Activated CD8-positive, alpha-beta T cell treated with anti-CD3 and anti-CD28 coated beads, Interleukin-2, amount 10 ng/mL, durations not matched to agents 7 days and 5 days (primary cell): ENCODE data around the gene ABHD18. TPM values are rescaled to one million over a fixed set of nuclear protein-coding genes. Genes with fewer than 3 reads are reported as not detected.
"Not testable (repeated sequence)": the region's sequence is repeated elsewhere in the genome, so short reads cannot be mapped to it uniquely, and the experiment has no call there.

Experiments used
- ATAC-seq: fragments of 150-1000 bp; cut with Tn5 transposase; one replicate; pipeline ENCODE4 v1.10.0; 2021; ENCODE audit warnings: moderate library complexity
- CTCF ChIA-PET: fragments of 350-600 bp; sonication (Branson Sonifier 250); formaldehyde crosslinking; loops from one replicate; lab custom pipeline; 2021; ENCODE audit warnings: antibody characterized with exemption; lab: Charles Lee
- POLR2A ChIA-PET: fragments of 350-600 bp; sonication (Branson Sonifier 250); formaldehyde crosslinking; loops from one replicate; lab custom pipeline; 2021; ENCODE audit warnings: antibody characterized with exemption; lab: Charles Lee
- DNase-seq: peaks from one replicate; pipeline ENCODE4 v3.0.0-alpha.2; 2020
- H3K27ac Mint-ChIP-seq: one replicate; pipeline ENCODE4 v1.8.0; 2021; ENCODE audit warnings: mild to moderate bottlenecking, mixed read lengths
- H3K27me3 Mint-ChIP-seq: one replicate; pipeline ENCODE4 v1.8.0; 2021; ENCODE audit warnings: low read depth, mixed read lengths
- H3K36me3 Mint-ChIP-seq: one replicate; pipeline ENCODE4 v1.8.0; 2021; ENCODE audit warnings: low read depth, mixed read lengths
- H3K4me1 Mint-ChIP-seq: one replicate; pipeline ENCODE4 v1.8.0; 2021; ENCODE audit warnings: low read depth, mixed read lengths
- H3K4me3 Mint-ChIP-seq: one replicate; pipeline ENCODE4 v1.8.0; 2021; ENCODE audit warnings: mild to moderate bottlenecking, mixed read lengths
- H3K9me3 Mint-ChIP-seq: one replicate; pipeline ENCODE4 v1.8.0; 2022; ENCODE audit warnings: mixed read lengths; ENCODE audit not compliant: insufficient read depth
- total RNA-seq, 2 experiments: library from RNA; stranded (reverse); gene quantifications; one replicate each; pipeline ENCODE4 v1.2.3, GENCODE V29; 2021

Gene ABHD18
- 10 to 100 TPM; 26.4 to 26.5 TPM for total RNA-seq

DNA sequence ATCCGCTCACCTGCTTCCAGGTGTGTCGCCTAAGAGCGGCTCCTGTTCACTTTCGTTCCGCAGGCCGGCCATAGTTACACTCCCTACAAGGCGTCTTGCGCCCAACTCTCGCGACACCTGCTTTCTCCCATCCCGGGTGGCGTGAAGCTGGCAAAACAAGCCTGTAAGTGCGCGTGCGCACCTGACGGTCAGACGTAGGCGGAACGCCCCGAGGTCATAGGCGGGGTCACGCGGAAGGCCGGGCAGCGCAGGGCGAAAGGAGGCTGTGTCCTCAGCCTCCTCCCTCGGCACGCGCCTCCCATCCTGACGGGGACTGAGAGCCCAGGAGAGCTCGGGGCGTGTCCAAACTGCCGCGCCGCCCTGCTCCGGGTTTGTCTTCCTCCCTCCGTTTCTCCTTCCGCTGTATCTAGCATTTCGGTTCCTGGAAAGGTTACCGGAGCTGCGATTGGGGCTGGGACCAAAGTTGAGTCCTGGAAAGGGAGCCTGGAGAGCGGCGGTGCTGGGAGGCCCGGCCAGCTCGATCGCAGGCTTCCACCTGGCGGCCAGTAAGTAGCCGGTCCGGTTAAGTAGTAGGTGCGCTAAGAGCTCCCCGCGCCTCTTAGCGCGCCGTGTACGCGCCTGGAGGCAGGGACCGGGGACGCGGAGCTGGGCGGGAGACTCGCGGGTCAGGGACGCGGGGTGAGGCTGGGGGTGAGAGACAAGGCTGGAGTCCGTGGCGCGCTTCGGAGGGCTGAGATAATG, at the start of gene ABHD18, which contains the start of gene MFSD8:
TSS of gene ABHD18 (plus strand) at position 345 of the 741 bp plus-strand sequence. CDS start 17,550 bp downstream, outside the sequence.
TSS of gene MFSD8 (minus strand) at position 112 of the 741 bp plus-strand sequence. CDS start at position 72, 40 bp downstream.
- POLR2A ChIA-PET = interaction anchor here (0.8 to 1.9 kb wide), 13 partner anchors 9 to 1128 kb away, joined by 3 to 38 read pairs (median 5); partner anchors contain the start of genes LARP1B, PLK4 and SCLT1
- ATAC-seq (peak; percentile 97), DNase-seq (peak; percentile 99)
- Mint-ChIP-seq H3K27me3 (no peaks in the 10 kb centered on the region), H3K9me3 (no peaks in the 10 kb centered on the region), H3K4me1 (peaks cover 36% of the 10 kb centered on the region), H3K36me3 (peaks cover 22% of the 10 kb centered on the region), H3K4me3 (peak within 1 kb of the TSS; percentile 97), H3K27ac (peak within 1 kb of the TSS; percentile 99)
- CTCF ChIA-PET = interaction anchor here (0.8 to 1.6 kb wide), 11 partner anchors 9 to 321 kb away, joined by 3 to 14 read pairs (median 3); partner anchors contain the start of genes LARP1B and PLK4

- Mint-ChIP-seq H3K4me3 (no peak overlapping the region), H3K27me3 (no peaks in the 10 kb centered on the region), H3K9me3 (no peaks in the 10 kb centered on the region), H3K36me3 (peaks cover 9% of the 10 kb centered on the region), H3K27ac (no peak overlapping the region), H3K4me1 (no peaks in the 10 kb centered on the region)
- DNase-seq (no peak), ATAC-seq (no peak)
- ChIA-PET CTCF (interaction anchor here (0.6 kb wide), 1 partner anchor 9 kb away, joined by 3 read pairs; no protein-coding TSS in a partner anchor), POLR2A (no interaction called here)
These were observed 48.7 kb upstream of the ABHD18 start for GRCh38 chr4:127916512-127916911.

GRCh38 chr4:127917151-127917550, 48.1 kb upstream of the ABHD18 start:
- Mint-ChIP-seq H3K4me3 (no peak overlapping the region), H3K4me1 (no peaks in the 10 kb centered on the region), H3K27me3 (no peaks in the 10 kb centered on the region), H3K36me3 (peaks cover 9% of the 10 kb centered on the region), H3K9me3 (no peaks in the 10 kb centered on the region), H3K27ac (no peak overlapping the region)
- ChIA-PET CTCF (interaction anchor here (0.6 kb wide), 1 partner anchor 10 kb away, joined by 3 read pairs; no protein-coding TSS in a partner anchor), POLR2A (no interaction called here)
- ATAC-seq (no peak), DNase-seq (no peak)

DNA sequence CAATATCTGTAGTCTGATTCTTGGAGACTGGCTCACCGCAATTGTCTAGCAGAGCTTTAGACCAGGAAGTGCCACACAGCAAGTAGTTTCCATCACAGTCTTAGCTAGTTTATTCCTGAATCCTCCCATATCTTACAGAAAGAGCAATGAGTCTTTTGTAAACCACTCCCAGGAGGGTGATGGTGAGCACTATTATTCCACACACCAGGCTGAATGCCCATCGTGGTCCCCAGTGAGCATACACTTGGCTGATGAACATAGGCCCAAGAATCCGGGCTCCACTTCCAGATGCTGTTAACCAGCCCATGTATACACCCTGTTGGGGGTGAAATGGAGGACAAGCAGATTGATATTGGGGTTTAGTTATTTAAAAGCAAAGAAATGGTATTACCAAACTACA, 44.7 kb upstream of the ABHD18 start:
- H3K4me3 Mint-ChIP-seq = no peak overlapping the region
- ChIA-PET CTCF (no interaction called here), POLR2A (no interaction called here)
- H3K36me3 Mint-ChIP-seq = peaks cover 26% of the 10 kb centered on the region
- no peaks in the 10 kb centered on the region for H3K4me1 Mint-ChIP-seq
- no peak for DNase-seq
- no peaks in the 10 kb centered on the region for H3K27me3 Mint-ChIP-seq
- no peak overlapping the region for H3K27ac Mint-ChIP-seq
- ATAC-seq = no peak
- no peaks in the 10 kb centered on the region for H3K9me3 Mint-ChIP-seq

GRCh38 chr4:127922226-127922625, 43.0 kb upstream of the ABHD18 start:
- no peak for ATAC-seq
- no peaks in the 10 kb centered on the region for H3K9me3 Mint-ChIP-seq
- ChIA-PET POLR2A (no interaction called here), CTCF (no interaction called here)
- DNase-seq = no peak
- H3K27me3 Mint-ChIP-seq = no peaks in the 10 kb centered on the region
- H3K27ac Mint-ChIP-seq = no peak overlapping the region
- H3K4me1 Mint-ChIP-seq = no peaks in the 10 kb centered on the region
- H3K4me3 Mint-ChIP-seq = no peak overlapping the region
- H3K36me3 Mint-ChIP-seq = peaks cover 34% of the 10 kb centered on the region

GRCh38 chr4:127925720-127926119, 39.5 kb upstream of the ABHD18 start:
- H3K9me3 Mint-ChIP-seq, ATAC-seq, H3K4me1 Mint-ChIP-seq, H3K27ac Mint-ChIP-seq, H3K4me3 Mint-ChIP-seq, H3K27me3 Mint-ChIP-seq, DNase-seq, CTCF ChIA-PET, POLR2A ChIA-PET: not testable (repeated sequence)
- H3K36me3 Mint-ChIP-seq = peaks cover 34% of the 10 kb centered on the region

GRCh38 chr4:127930175-127930574, 35.0 kb upstream of the ABHD18 start:
- H3K27me3 Mint-ChIP-seq = no peaks in the 10 kb centered on the region
- POLR2A ChIA-PET = no interaction called here
- H3K27ac Mint-ChIP-seq = no peak overlapping the region
- H3K36me3 Mint-ChIP-seq = peaks cover 17% of the 10 kb centered on the region
- no peaks in the 10 kb centered on the region for H3K4me1 Mint-ChIP-seq
- no peaks in the 10 kb centered on the region for H3K9me3 Mint-ChIP-seq
- CTCF ChIA-PET = no interaction called here
- H3K4me3 Mint-ChIP-seq = no peak overlapping the region
- DNase-seq (no peak), ATAC-seq (no peak)

DNA sequence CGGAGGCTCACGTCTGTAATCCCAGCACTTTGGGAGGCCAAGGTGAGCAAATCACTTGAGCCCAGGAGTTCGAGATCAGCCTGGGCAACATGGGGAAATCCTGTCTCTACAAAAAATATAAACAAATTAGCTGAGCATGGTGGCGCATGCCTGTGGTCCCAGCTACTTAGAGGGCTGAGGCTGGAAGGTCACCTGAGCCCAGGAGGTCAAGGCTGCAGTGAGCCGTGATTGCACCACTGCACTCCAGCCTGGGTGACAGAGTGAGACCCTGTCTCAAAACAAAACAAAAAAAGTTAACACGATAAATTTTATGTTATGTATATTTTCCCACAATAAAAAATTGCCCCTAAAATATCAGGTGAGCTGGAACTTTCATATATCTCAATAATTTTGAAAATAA, 33.4 kb upstream of the ABHD18 start:
- DNase-seq, H3K27ac Mint-ChIP-seq, CTCF ChIA-PET, H3K4me1 Mint-ChIP-seq, H3K9me3 Mint-ChIP-seq, H3K36me3 Mint-ChIP-seq, H3K27me3 Mint-ChIP-seq, H3K4me3 Mint-ChIP-seq, ATAC-seq, POLR2A ChIA-PET: not testable (repeated sequence)

DNA sequence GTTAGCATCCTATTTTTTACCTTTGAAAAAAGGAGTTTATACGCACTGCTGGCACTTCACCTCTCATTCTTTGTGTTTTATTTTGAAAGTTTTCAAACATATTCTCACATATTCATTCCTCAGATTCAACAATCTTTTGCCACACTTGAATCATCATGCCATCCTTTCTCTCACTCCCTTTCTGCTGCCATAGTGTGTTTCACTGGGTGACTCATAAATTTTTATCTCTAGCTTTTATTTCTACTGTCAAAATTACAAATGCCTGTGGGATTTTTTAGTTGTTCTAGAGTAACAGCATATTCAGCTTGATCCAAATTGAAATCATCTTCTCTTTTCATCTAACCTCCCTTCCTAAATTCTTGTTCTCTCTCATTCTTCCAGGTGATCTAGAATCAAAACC, 28.2 kb upstream of the ABHD18 start:
- Mint-ChIP-seq H3K4me3 (no peak overlapping the region), H3K27me3 (no peaks in the 10 kb centered on the region), H3K9me3 (no peaks in the 10 kb centered on the region), H3K36me3 (peaks cover 13% of the 10 kb centered on the region), H3K4me1 (no peaks in the 10 kb centered on the region), H3K27ac (no peak overlapping the region)
- DNase-seq (no peak), ATAC-seq (no peak)
- CTCF ChIA-PET = no interaction called here
- POLR2A ChIA-PET = no interaction called here

DNA sequence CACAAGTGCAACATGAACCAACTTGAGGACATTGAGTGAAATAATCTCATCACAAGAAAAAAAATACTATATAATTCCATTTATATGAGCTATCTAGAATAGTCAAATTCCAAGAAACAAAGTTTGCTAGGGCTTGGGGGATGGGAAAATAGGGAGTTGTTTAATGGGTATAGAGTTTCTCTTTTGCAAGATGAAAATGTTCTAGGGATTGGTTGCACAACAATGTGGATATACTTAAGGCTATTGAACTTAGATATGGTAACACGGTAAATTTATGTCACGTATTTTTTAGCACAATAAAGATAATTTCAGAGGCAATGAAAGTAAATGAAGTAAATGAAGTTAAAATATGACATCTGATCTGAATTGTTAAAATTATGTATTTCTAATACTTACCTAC, 8.1 kb upstream of the ABHD18 start:
- ChIA-PET POLR2A (no interaction called here), CTCF (no interaction called here)
- DNase-seq (no peak), ATAC-seq (no peak)
- Mint-ChIP-seq H3K4me1 (no peaks in the 10 kb centered on the region), H3K4me3 (no peak overlapping the region), H3K27ac (no peak overlapping the region), H3K9me3 (no peaks in the 10 kb centered on the region), H3K36me3 (peaks cover 13% of the 10 kb centered on the region), H3K27me3 (no peaks in the 10 kb centered on the region)

DNA sequence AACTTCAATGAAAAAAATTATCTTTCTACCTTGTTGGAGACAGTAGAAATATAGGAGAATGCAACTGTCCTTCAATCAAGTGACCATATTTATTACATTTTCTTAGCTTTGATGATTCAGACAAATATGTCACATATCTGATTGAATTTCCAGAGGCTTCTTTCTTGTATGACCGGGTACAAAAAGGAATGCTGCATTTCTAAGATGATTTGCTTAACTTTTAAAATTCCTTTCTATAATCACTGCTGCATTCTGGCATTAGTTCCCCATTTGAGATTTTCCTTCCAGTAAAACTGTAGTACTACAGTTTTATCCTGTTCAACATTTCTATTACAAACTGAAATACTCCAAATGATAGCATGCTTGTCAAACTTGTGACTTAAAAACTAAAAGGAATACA, 5.4 kb upstream of the ABHD18 start:
- CTCF ChIA-PET = no interaction called here
- Mint-ChIP-seq H3K4me3 (no peak overlapping the region), H3K4me1 (peaks cover 15% of the 10 kb centered on the region), H3K36me3 (peaks cover 20% of the 10 kb centered on the region), H3K27me3 (no peaks in the 10 kb centered on the region), H3K9me3 (no peaks in the 10 kb centered on the region), H3K27ac (no peak overlapping the region)
- POLR2A ChIA-PET = no interaction called here
- DNase-seq = no peak
- ATAC-seq = no peak
